WTC11 (cell line): ENCODE results near the gene NUSAP1. TPM values are rescaled to one million over a fixed set of nuclear protein-coding genes. Genes with fewer than 3 reads are reported as not detected.

ENCODE experiments used
- ATAC-seq: fragments of 200-7000 bp; cut with Tn5 transposase; 2 replicates; pipeline ENCODE4 v1.10.0; 2021; ENCODE audit warnings: mild to moderate bottlenecking, moderate library complexity
- CTCF ChIA-PET: fragments of 300-600 bp; sonication (Branson Sonifier 250); formaldehyde crosslinking; loops from one replicate; lab custom pipeline; 2021; ENCODE audit warnings: antibody characterized with exemption; lab: Charles Lee
- POLR2A ChIA-PET: fragments of 350-600 bp; sonication (Branson Sonifier 250); formaldehyde crosslinking; loops from one replicate; lab custom pipeline; 2021; ENCODE audit warnings: antibody characterized with exemption; lab: Charles Lee
- DNase-seq: peaks from one replicate; pipeline ENCODE4 v3.0.0; 2021; ENCODE audit warnings: low spot score
- H3K27ac Mint-ChIP-seq: 2 replicates; pipeline ENCODE4 v1.8.0; 2021; ENCODE audit warnings: mixed read lengths
- H3K27me3 Mint-ChIP-seq: 2 replicates; pipeline ENCODE4 v1.8.0; 2021; ENCODE audit warnings: low read depth, mild to moderate bottlenecking, moderate library complexity, mixed read lengths
- H3K36me3 Mint-ChIP-seq: 2 replicates; pipeline ENCODE4 v1.8.0; 2021; ENCODE audit warnings: mixed read lengths
- H3K4me1 Mint-ChIP-seq: 2 replicates; pipeline ENCODE4 v1.8.0; 2022; ENCODE audit warnings: mixed read lengths
- H3K4me3 Mint-ChIP-seq: 2 replicates; pipeline ENCODE4 v1.8.0; 2021; ENCODE audit warnings: mild to moderate bottlenecking, moderate library complexity, mixed read lengths
- H3K9me3 Mint-ChIP-seq: 2 replicates; pipeline ENCODE4 v1.8.0; 2021; ENCODE audit warnings: mixed read lengths
- ARID4B ChIP-seq: sonication (generic); formaldehyde crosslinking; IDR thresholded peaks from 2 replicates; pipeline ENCODE4 v1.8.0; 2023; ENCODE audit warnings: missing genetic modification reagents, mild to moderate bottlenecking, borderline replicate concordance
- ATF6 ChIP-seq: sonication (generic); formaldehyde crosslinking; IDR thresholded peaks from 2 replicates; pipeline ENCODE4 v1.8.1; 2023; ENCODE audit warnings: mild to moderate bottlenecking, missing genetic modification reagents
- GTF2I ChIP-seq: fragments of 250-450 bp; sonication (Bioruptor Pico); conservative IDR thresholded peaks from 2 replicates; pipeline ENCODE4 v1.4.0; 2021; ENCODE audit warnings: mild to moderate bottlenecking
- HMGXB4 ChIP-seq: sonication (generic); formaldehyde crosslinking; IDR thresholded peaks from 2 replicates; pipeline ENCODE4 v1.8.1; 2023; ENCODE audit warnings: mild to moderate bottlenecking, moderate library complexity, missing genetic modification reagents
- JAZF1 ChIP-seq: fragments of 250-450 bp; sonication (Bioruptor Pico); IDR thresholded peaks from 2 replicates; pipeline ENCODE4 v1.9.0; 2021; ENCODE audit warnings: moderate library complexity, mild to moderate bottlenecking, inconsistent platforms
- KAT7 ChIP-seq: sonication (generic); formaldehyde crosslinking; IDR thresholded peaks from 2 replicates; pipeline ENCODE4 v1.8.1; 2023; ENCODE audit warnings: missing genetic modification reagents, mild to moderate bottlenecking, borderline replicate concordance
- MXD4 ChIP-seq: fragments of 250-450 bp; sonication (Bioruptor Pico); IDR thresholded peaks from 2 replicates; pipeline ENCODE4 v1.8.0; 2021; ENCODE audit warnings: mild to moderate bottlenecking, moderate library complexity, borderline replicate concordance
- MYBL2 ChIP-seq: sonication (generic); formaldehyde crosslinking; IDR thresholded peaks from 2 replicates; pipeline ENCODE4 v1.8.1; 2023; ENCODE audit warnings: mild to moderate bottlenecking, moderate library complexity, missing genetic modification reagents
- NR2C2 ChIP-seq: sonication (generic); formaldehyde crosslinking; IDR thresholded peaks from 2 replicates; pipeline ENCODE4 v1.8.0; 2022; ENCODE audit warnings: mild to moderate bottlenecking, missing genetic modification reagents
- OVOL2 ChIP-seq: fragments of 250-450 bp; sonication (Bioruptor Pico); IDR thresholded peaks from 2 replicates; pipeline ENCODE4 v1.9.0; 2021; ENCODE audit warnings: mild to moderate bottlenecking, borderline replicate concordance
- RORB ChIP-seq: fragments of 250-450 bp; sonication (Bioruptor Pico); IDR thresholded peaks from 2 replicates; pipeline ENCODE4 v1.9.0; 2021; ENCODE audit warnings: mild to moderate bottlenecking
- TEAD4 ChIP-seq: sonication (generic); formaldehyde crosslinking; IDR thresholded peaks from 2 replicates; pipeline ENCODE4 v1.8.0; 2022; ENCODE audit warnings: mild to moderate bottlenecking, missing genetic modification reagents
- ZNF219 ChIP-seq: sonication (generic); formaldehyde crosslinking; IDR thresholded peaks from 2 replicates; pipeline ENCODE4 v1.8.0; 2023; ENCODE audit warnings: missing genetic modification reagents, mild to moderate bottlenecking, borderline replicate concordance
- ZNF232 ChIP-seq: sonication (generic); formaldehyde crosslinking; IDR thresholded peaks from 2 replicates; pipeline ENCODE4 v1.8.0; 2022; ENCODE audit warnings: mild to moderate bottlenecking, missing genetic modification reagents
- ZNF263 ChIP-seq: sonication (generic); formaldehyde crosslinking; IDR thresholded peaks from 2 replicates; pipeline ENCODE4 v1.8.1; 2022; ENCODE audit warnings: low read depth, mild to moderate bottlenecking, moderate library complexity, missing genetic modification reagents
- ZNF416 ChIP-seq: fragments of 250-450 bp; sonication (Bioruptor Pico); IDR thresholded peaks from 2 replicates; pipeline ENCODE4 v1.9.0; 2021; ENCODE audit warnings: mild to moderate bottlenecking, inconsistent platforms
- total RNA-seq: library from RNA; stranded (reverse); gene quantifications from 3 replicates; pipeline ENCODE4 v1.2.3, GENCODE V29; 2021
- TF ChIP-seq, protein P1 (sequence below): fragments of 250-450 bp; sonication (Bioruptor Pico); conservative IDR thresholded peaks from 2 replicates; pipeline ENCODE4 v1.9.0; 2021; ENCODE audit warnings: mild to moderate bottlenecking
- TF ChIP-seq, protein P2 (sequence below): sonication (generic); formaldehyde crosslinking; IDR thresholded peaks from 2 replicates; pipeline ENCODE4 v1.8.0; 2022; ENCODE audit warnings: mild to moderate bottlenecking, missing genetic modification reagents
- TF ChIP-seq, protein P3 (sequence below): sonication (generic); formaldehyde crosslinking; IDR thresholded peaks from 2 replicates; pipeline ENCODE4 v1.8.0; 2022; ENCODE audit warnings: mild to moderate bottlenecking, missing genetic modification reagents

NUSAP1 gene
- total RNA-seq, 1 experiment from 2014 or later: 135 TPM

GRCh38 chr15:41283653-41284426 lies 48.8 kb upstream of the NUSAP1 start (continued):
- TF ChIP-seq HMGXB4 (peak; percentile 88), MYBL2 (0 out of 2 replicates have a peak, but pooled peaks have one; percentile 61), TEAD4 (CRISPR knock-in tag) (peak; percentile 60; the same call in 1 of the 2 replicates), NR2C2 (no peak), ZNF263 (no peak)

- POLR2A ChIA-PET: interaction anchor here (1.4 to 1.5 kb wide), 3 partner anchors 48 to 168 kb away, joined by 3 to 4 read pairs (median 4); partner anchors contain the start of genes CHP1, INO80, NUSAP1 and OIP5
- DNase-seq: no peak
- Mint-ChIP-seq H3K4me1 (peaks cover 25% of the 10 kb centered on the region), H3K4me3 (peak overlapping the region; percentile 97), H3K9me3 (no peaks in the 10 kb centered on the region), H3K27me3 (no peaks in the 10 kb centered on the region), H3K36me3 (peaks cover 49% of the 10 kb centered on the region), H3K27ac (peak overlapping the region; percentile 99)
- no peak for TF ChIP-seq ATF6
- ATAC-seq: no peak
- CTCF ChIA-PET: no interaction called here
Observed at GRCh38 chr15:41284427-41285177, 48.1 kb upstream of the NUSAP1 start.

- H3K9me3 Mint-ChIP-seq: no peaks in the 10 kb centered on the region
- peak overlapping the region; percentile 99 for H3K27ac Mint-ChIP-seq
- POLR2A ChIA-PET: interaction anchor here (1.4 kb wide), 1 partner anchor 54 kb away, joined by 4 read pairs; the partner anchor contains the start of genes CHP1 and EXD1
- CTCF ChIA-PET: no interaction called here
- no peaks in the 10 kb centered on the region for H3K27me3 Mint-ChIP-seq
- DNase-seq (no peak), ATAC-seq (no peak)
- peak overlapping the region; percentile 97 for H3K4me3 Mint-ChIP-seq
- peaks cover 44% of the 10 kb centered on the region for H3K36me3 Mint-ChIP-seq
- peaks cover 25% of the 10 kb centered on the region for H3K4me1 Mint-ChIP-seq
- TF ChIP-seq MXD4 (CRISPR knock-in tag): no peak
- TF ChIP-seq, protein P1, sequence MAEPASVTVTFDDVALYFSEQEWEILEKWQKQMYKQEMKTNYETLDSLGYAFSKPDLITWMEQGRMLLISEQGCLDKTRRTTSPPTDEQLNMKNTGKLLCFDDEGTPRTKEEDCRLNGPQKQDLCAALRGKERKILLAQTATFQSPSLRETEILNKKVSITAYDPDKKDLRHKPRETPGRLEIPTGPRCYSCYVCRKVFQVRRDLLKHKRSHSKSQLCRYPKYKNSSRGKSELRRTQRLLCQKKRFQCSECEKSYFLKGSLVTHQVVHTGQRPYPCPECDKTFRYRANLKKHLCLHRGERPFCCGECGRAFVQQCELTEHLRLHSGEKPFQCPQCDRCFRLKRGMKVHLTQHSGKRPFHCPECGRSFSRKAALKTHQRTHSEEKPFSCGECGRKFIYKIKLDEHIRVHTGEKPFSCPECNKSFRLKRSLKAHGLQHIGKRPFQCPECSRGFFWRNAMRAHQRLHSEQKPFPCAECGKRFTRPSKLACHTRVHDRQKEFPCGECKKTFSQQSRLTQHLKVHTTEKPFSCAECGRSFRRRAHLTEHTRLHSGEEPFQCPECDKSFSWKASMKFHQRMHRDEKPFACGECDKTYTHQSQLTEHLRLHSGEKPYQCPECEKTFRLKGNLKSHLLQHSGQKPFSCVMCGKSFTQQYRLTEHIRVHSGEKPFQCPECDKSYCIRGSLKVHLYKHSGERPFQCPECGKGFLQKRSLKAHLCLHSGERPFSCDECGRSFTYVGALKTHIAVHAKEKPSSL: no peak
- no peak for TF ChIP-seq ZNF232 (CRISPR knock-in tag)
- TF ChIP-seq ZNF219 (CRISPR knock-in tag): no peak
- TF ChIP-seq OVOL2 (CRISPR knock-in tag): no peak
- no peak for TF ChIP-seq RORB (CRISPR knock-in tag)
- no peak for TF ChIP-seq ARID4B (CRISPR knock-in tag)
- TF ChIP-seq JAZF1 (CRISPR knock-in tag): no peak
- TF ChIP-seq KAT7: no peak
- TF ChIP-seq ZNF416: no peak
- TF ChIP-seq, protein P2, sequence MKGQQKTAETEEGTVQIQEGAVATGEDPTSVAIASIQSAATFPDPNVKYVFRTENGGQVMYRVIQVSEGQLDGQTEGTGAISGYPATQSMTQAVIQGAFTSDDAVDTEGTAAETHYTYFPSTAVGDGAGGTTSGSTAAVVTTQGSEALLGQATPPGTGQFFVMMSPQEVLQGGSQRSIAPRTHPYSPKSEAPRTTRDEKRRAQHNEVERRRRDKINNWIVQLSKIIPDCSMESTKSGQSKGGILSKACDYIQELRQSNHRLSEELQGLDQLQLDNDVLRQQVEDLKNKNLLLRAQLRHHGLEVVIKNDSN: no peak
- TF ChIP-seq, protein P3, sequence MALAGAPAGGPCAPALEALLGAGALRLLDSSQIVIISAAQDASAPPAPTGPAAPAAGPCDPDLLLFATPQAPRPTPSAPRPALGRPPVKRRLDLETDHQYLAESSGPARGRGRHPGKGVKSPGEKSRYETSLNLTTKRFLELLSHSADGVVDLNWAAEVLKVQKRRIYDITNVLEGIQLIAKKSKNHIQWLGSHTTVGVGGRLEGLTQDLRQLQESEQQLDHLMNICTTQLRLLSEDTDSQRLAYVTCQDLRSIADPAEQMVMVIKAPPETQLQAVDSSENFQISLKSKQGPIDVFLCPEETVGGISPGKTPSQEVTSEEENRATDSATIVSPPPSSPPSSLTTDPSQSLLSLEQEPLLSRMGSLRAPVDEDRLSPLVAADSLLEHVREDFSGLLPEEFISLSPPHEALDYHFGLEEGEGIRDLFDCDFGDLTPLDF (CRISPR knock-in tag): no peak
- TF ChIP-seq GTF2I: no peak
Observed at GRCh38 chr15:41285285-41285684, 47.4 kb upstream of the NUSAP1 start.
